OCI-LY1 (cell line): Measurements from ENCODE around the gene SEPHS1.

Experiments used
- EZH2 ChIP-seq: fragments of 200-600 bp; sonication (generic), shearing (Covaris generic); IDR thresholded peaks from 2 replicates; pipeline ENCODE4 v1.8.0; 2017; ENCODE audit warnings: borderline replicate concordance, mixed run types, mild to moderate bottlenecking, antibody characterized with exemption, low read length, moderate library complexity, mixed read lengths
- TF ChIP-seq, protein P1 (sequence below): fragments of 200-600 bp; sonication (generic), shearing (Covaris generic); IDR thresholded peaks from 2 replicates; pipeline ENCODE4 v1.5.1; 2017; ENCODE audit warnings: mild to moderate bottlenecking, antibody characterized with exemption, low read length, moderate library complexity, mixed read lengths

DNA sequence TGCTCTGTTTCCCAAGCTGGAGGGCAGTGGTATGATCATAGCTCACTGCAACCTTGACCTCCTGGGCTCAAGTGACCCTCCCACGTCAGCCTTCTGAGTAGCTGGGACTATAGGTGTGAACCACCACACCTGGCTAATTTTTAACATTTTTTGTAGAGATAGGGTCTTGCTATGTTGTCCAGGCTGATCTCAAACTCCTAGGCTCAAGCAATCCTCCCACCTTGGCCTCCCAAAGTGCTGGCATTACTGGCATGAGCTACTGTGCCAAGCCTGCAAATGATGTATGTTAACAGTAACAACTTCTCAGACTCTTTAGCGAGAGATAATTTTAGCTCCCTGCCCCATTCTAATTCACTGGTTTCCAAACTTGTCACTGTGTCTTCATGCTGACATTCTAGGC, 27.7 kb upstream of the SEPHS1 start:
- TF ChIP-seq, protein P1, sequence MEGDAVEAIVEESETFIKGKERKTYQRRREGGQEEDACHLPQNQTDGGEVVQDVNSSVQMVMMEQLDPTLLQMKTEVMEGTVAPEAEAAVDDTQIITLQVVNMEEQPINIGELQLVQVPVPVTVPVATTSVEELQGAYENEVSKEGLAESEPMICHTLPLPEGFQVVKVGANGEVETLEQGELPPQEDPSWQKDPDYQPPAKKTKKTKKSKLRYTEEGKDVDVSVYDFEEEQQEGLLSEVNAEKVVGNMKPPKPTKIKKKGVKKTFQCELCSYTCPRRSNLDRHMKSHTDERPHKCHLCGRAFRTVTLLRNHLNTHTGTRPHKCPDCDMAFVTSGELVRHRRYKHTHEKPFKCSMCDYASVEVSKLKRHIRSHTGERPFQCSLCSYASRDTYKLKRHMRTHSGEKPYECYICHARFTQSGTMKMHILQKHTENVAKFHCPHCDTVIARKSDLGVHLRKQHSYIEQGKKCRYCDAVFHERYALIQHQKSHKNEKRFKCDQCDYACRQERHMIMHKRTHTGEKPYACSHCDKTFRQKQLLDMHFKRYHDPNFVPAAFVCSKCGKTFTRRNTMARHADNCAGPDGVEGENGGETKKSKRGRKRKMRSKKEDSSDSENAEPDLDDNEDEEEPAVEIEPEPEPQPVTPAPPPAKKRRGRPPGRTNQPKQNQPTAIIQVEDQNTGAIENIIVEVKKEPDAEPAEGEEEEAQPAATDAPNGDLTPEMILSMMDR = no peak
- no peak for TF ChIP-seq EZH2
